SK-N-SH (cell line): Measurements from ENCODE around the gene UPK1A. TPM values are rescaled to one million over a fixed set of nuclear protein-coding genes. Genes with fewer than 3 reads are reported as not detected.

Experiments used
- CTCF ChIA-PET: fragments of 300-600, 350-600 bp; formaldehyde crosslinking; extraction: SDS; loops from one replicate; lab custom pipeline; 2021; lab: Yijun Ruan, JAX
- POLR2A ChIA-PET: fragments of 350-600 bp; sonication (Branson Sonifier 250); formaldehyde crosslinking; extraction: SDS; loops from one replicate; lab custom pipeline; 2020; ENCODE audit warnings: antibody characterized with exemption, inconsistent platforms; lab: Yijun Ruan, JAX
- DNase-seq: peaks from one replicate; pipeline ENCODE4 v3.0.0; 2012
- H2AFZ ChIP-seq: fragments of 200-600 bp; sonication (generic); 2 replicates; pipeline ENCODE4 v1.8.1; 2016; ENCODE audit warnings: antibody characterized with exemption, mild to moderate bottlenecking, low read depth
- H3F3A ChIP-seq: fragments of 200-600 bp; sonication (generic); replicated peaks from 2 replicates; pipeline ENCODE3; 2016; ENCODE audit warnings: antibody characterized with exemption, mild to moderate bottlenecking; ENCODE audit not compliant: insufficient read depth
- H3K27ac ChIP-seq, 2 experiments: fragments of 200-500 bp in 1 of 2; fragments of 200-600 bp in 1 of 2; sonication (Bioruptor generic) in 1 of 2; sonication (generic), shearing (Covaris generic) in 1 of 2; 2 replicates each; pipeline versions ENCODE4 v1.5.1 to v1.6.1; 2014 to 2016; ENCODE audit warnings: low read depth in 2 of 2, inconsistent platforms in 1 of 2, low read length in 1 of 2, mild to moderate bottlenecking in 1 of 2, mixed read lengths in 1 of 2
- H3K27me3 ChIP-seq: fragments of 200-600 bp; sonication (generic), shearing (Covaris generic); 2 replicates; pipeline ENCODE4 v1.6.1; 2016; ENCODE audit warnings: mixed run types; ENCODE audit not compliant: insufficient read depth
- H3K36me3 ChIP-seq, 2 experiments: fragments of 200-500 bp in 1 of 2; fragments of 200-600 bp in 1 of 2; sonication (Bioruptor generic) in 1 of 2; sonication (generic) in 1 of 2; replicated peaks in 1 of 2; 2 replicates each; pipeline versions ENCODE3 to v1.5.1; 2014 to 2016; ENCODE audit warnings: low read length in 1 of 2, mild to moderate bottlenecking in 1 of 2; ENCODE audit not compliant: insufficient read depth in 2 of 2, control insufficient read depth in 1 of 2
- H3K4me1 ChIP-seq, 2 experiments: fragments of 200-500 bp in 1 of 2; fragments of 200-600 bp in 1 of 2; sonication (Bioruptor generic) in 1 of 2; sonication (generic), shearing (Covaris generic) in 1 of 2; 2 replicates each; pipeline versions ENCODE4 v1.5.1 to v1.6.1; 2014 to 2016; ENCODE audit warnings: low read depth in 1 of 2, low read length in 1 of 2, mixed run types in 1 of 2; ENCODE audit not compliant: insufficient read depth in 2 of 2, control insufficient read depth in 1 of 2
- H3K4me2 ChIP-seq: fragments of 200-600 bp; sonication (generic), shearing (Covaris generic); 2 replicates; pipeline ENCODE4 v1.6.1; 2017; ENCODE audit warnings: mixed run types
- H3K4me3 ChIP-seq, 2 experiments: fragments of 200-500 bp in 1 of 2; fragments of 200-600 bp in 1 of 2; sonication (Bioruptor generic) in 1 of 2; sonication (generic), shearing (Covaris generic) in 1 of 2; 2 replicates each; pipeline versions ENCODE4 v1.5.1 to v1.8.1; 2014 to 2016; ENCODE audit warnings: low read depth in 2 of 2, inconsistent platforms in 1 of 2, low read length in 1 of 2, mild to moderate bottlenecking in 1 of 2, mixed read lengths in 1 of 2, moderate library complexity in 1 of 2
- H3K79me2 ChIP-seq: fragments of 200-600 bp; sonication (generic); 2 replicates; pipeline ENCODE4 v1.8.1; 2017; ENCODE audit warnings: mild to moderate bottlenecking; ENCODE audit not compliant: insufficient read depth
- H3K9ac ChIP-seq: fragments of 200-600 bp; sonication (generic); 2 replicates; pipeline ENCODE4 v1.6.1; 2017; ENCODE audit warnings: mixed run types
- H3K9me2 ChIP-seq: fragments of 200-600 bp; sonication (generic); 2 replicates; pipeline ENCODE4 v1.6.1; 2017; ENCODE audit warnings: mixed run types
- H3K9me3 ChIP-seq: fragments of 200-600 bp; sonication (generic); 2 replicates; pipeline ENCODE4 v1.6.1; 2017; ENCODE audit warnings: mixed run types, mild to moderate bottlenecking, moderate library complexity
- H4K20me1 ChIP-seq: fragments of 200-600 bp; sonication (generic); 2 replicates; pipeline ENCODE4 v1.6.1; 2017; ENCODE audit warnings: mild to moderate bottlenecking, mixed run types; ENCODE audit not compliant: insufficient read depth
- CTCF ChIP-seq: fragments of 200-600 bp; sonication (generic); IDR thresholded peaks from 2 replicates; pipeline ENCODE4 v1.6.1; 2017; ENCODE audit warnings: antibody characterized with exemption, mild to moderate bottlenecking, moderate library complexity
- ELF1 ChIP-seq: IDR thresholded peaks from 2 replicates; pipeline ENCODE4 v1.4.0; 2012
- FOXJ3 ChIP-seq: sonication (generic); formaldehyde crosslinking; IDR thresholded peaks from 2 replicates; pipeline ENCODE4 v1.5.1; 2020; ENCODE audit warnings: mild to moderate bottlenecking, missing genetic modification reagents
- GABPA ChIP-seq: IDR thresholded peaks from 2 replicates; pipeline ENCODE4 v1.4.0; 2012; ENCODE audit warnings: low read depth, mild to moderate bottlenecking
- MXI1 ChIP-seq: IDR thresholded peaks from 2 replicates; pipeline ENCODE4 v1.6.1; 2012; ENCODE audit warnings: mild to moderate bottlenecking, low read depth, low read length, improper control_type of control experiment
- PBX3 ChIP-seq: IDR thresholded peaks from 2 replicates; pipeline ENCODE4; 2012
- RAD21 ChIP-seq: IDR thresholded peaks from 2 replicates; pipeline ENCODE4 v1.6.1; 2012; ENCODE audit warnings: mild to moderate bottlenecking, low read length
- REST ChIP-seq: IDR thresholded peaks from 2 replicates; pipeline ENCODE4 v1.6.1; 2012; ENCODE audit warnings: mild to moderate bottlenecking, low read depth, low read length, moderate library complexity
- SIN3A ChIP-seq: IDR thresholded peaks from 2 replicates; pipeline ENCODE4 v1.6.1; 2012; ENCODE audit warnings: low read depth, mild to moderate bottlenecking, low read length, moderate library complexity, borderline replicate concordance
- USF1 ChIP-seq: IDR thresholded peaks from 2 replicates; pipeline ENCODE4 v1.4.0; 2012; ENCODE audit warnings: low read depth, borderline replicate concordance
- USF2 ChIP-seq: fragments of 150-350 bp; IDR thresholded peaks from 2 replicates; pipeline ENCODE4 v1.6.1; 2017; ENCODE audit warnings: antibody characterized with exemption, low read length, low read depth, borderline replicate concordance
- ZBTB33 ChIP-seq: IDR thresholded peaks from 2 replicates; pipeline ENCODE4 v1.4.0; 2012; ENCODE audit warnings: low read depth, borderline replicate concordance
- WGBS: methylation state at CpG from one replicate; pipeline ENCODE4 v1.1.6; 2017; ENCODE audit warnings: low lambda C conversion rate; 5-methylcytosine and 5-hydroxymethylcytosine counted together
- polyA plus RNA-seq, 3 experiments: library from polyadenylated mRNA; depleted of rRNA; stranded (reverse); fragments of >200 nt; gene quantifications; 2 replicates each; pipeline ENCODE4 v1.2.3, GENCODE V29; 2012

The UPK1A gene
- polyA plus RNA-seq, 1 of the 3 experiments (the other 2 are of a cell fraction) = 0.16 TPM

- 82% methylated on average over 15 of the region's 15 CpGs for WGBS
- ChIA-PET CTCF (interaction anchor here (1.0 to 2.8 kb wide), 4 partner anchors 9 to 163 kb away, joined by 3 to 10 read pairs (median 5); no protein-coding TSS in a partner anchor), POLR2A (interaction anchor here (1.6 kb wide), 1 partner anchor 10 kb away, joined by 3 read pairs; the partner anchor contains the start of gene COX6B1)
- Histone ChIP-seq H3K9ac (no peak overlapping the region), H2AFZ (no peak overlapping the region), H3K4me1 (no peaks in the 10 kb centered on the region), H3K9me2 (no peaks in the 10 kb centered on the region), H3K4me2 (no peak overlapping the region), H3K27ac (no peak overlapping the region), H3K27me3 (no peaks in the 10 kb centered on the region), H3K36me3 (peaks cover 28 to 31% of the 10 kb centered on the region in 2 experiments), H3K9me3 (no peaks in the 10 kb centered on the region), H3F3A (no peaks in the 10 kb centered on the region), H4K20me1 (no peaks in the 10 kb centered on the region)
- no peak for DNase-seq
- TF ChIP-seq CTCF = 0 out of 2 replicates have a peak, but pooled peaks have one; percentile 24
- TF ChIP-seq USF2 = no peak
- TF ChIP-seq, all 33 proteins: peak for 1
- Histone ChIP-seq H3K4me3 (no peak overlapping the region), H3K79me2 (no peaks in the 10 kb centered on the region)
Measured at GRCh38 chr19:35657904-35658700, 8.2 kb upstream of the UPK1A start.

GRCh38 chr19:35661995-35662340 lies 4.3 kb upstream of the UPK1A start:
- Histone ChIP-seq H3F3A (no peaks in the 10 kb centered on the region), H3K4me3 (no peak overlapping the region), H3K27ac (no peak overlapping the region), H3K9me3 (no peaks in the 10 kb centered on the region), H4K20me1 (no peaks in the 10 kb centered on the region), H3K4me1 (no peaks in the 10 kb centered on the region), H3K9me2 (no peaks in the 10 kb centered on the region), H3K4me2 (no peak overlapping the region), H2AFZ (no peak overlapping the region), H3K79me2 (no peaks in the 10 kb centered on the region), H3K36me3 (peaks cover 11 to 13% of the 10 kb centered on the region in 2 experiments), H3K9ac (no peak overlapping the region), H3K27me3 (no peaks in the 10 kb centered on the region)
- whole genome bisulfite sequencing = 91% methylated on average over 6 of the region's 6 CpGs
- ChIA-PET CTCF (interaction anchor here (2.3 kb wide), 1 partner anchor 12 kb away, joined by 5 read pairs; no protein-coding TSS in a partner anchor), POLR2A (interaction anchor here (0.6 to 2.2 kb wide), 2 partner anchors 14 to 15 kb away, joined by 3 to 10 read pairs; partner anchors contain the start of gene COX6B1)
- no peak for DNase-seq
- TF ChIP-seq ELF1 (no peak), SIN3A (no peak), FOXJ3 (CRISPR knock-in tag) (no peak), ZBTB33 (no peak), MXI1 (no peak), GABPA (no peak), REST (no peak), PBX3 (no peak), USF2 (no peak), USF1 (no peak), RAD21 (no peak)
